H9 (cell line): Measurements from ENCODE around the gene ATCAY. TPM values are rescaled to one million over a fixed set of nuclear protein-coding genes. Genes with fewer than 3 reads are reported as not detected.

Source experiments
- DNase-seq: peaks from one replicate; pipeline ENCODE4 v3.0.0-alpha.2; 2017
- H2AFZ ChIP-seq: one replicate; pipeline ENCODE4 v1.6.1; 2013; ENCODE audit warnings: mild to moderate bottlenecking, low read length, control low read depth, moderate library complexity
- H2AK5ac ChIP-seq: 2 replicates; pipeline ENCODE4 v1.6.1; 2013; ENCODE audit warnings: low read length, control low read depth, mixed read lengths; ENCODE audit not compliant: insufficient read length
- H2BK120ac ChIP-seq: one replicate; pipeline ENCODE4 v1.6.1; 2013; ENCODE audit warnings: low read depth, mild to moderate bottlenecking, low read length, control low read depth, inconsistent platforms; ENCODE audit not compliant: poor library complexity, severe bottlenecking
- H2BK12ac ChIP-seq: 2 replicates; pipeline ENCODE4 v1.6.1; 2013; ENCODE audit warnings: low read length, control low read depth, mixed read lengths, low read depth; ENCODE audit not compliant: insufficient read length
- H2BK15ac ChIP-seq: 2 replicates; pipeline ENCODE4 v1.6.1; 2013; ENCODE audit warnings: low read depth, low read length, control low read depth
- H2BK20ac ChIP-seq: one replicate; pipeline ENCODE4 v1.6.1; 2013; ENCODE audit warnings: low read depth, mild to moderate bottlenecking, low read length, control low read depth, inconsistent platforms; ENCODE audit not compliant: poor library complexity, severe bottlenecking
- H2BK5ac ChIP-seq: 2 replicates; pipeline ENCODE4 v1.6.1; 2013; ENCODE audit warnings: low read length, control low read depth, mixed read lengths; ENCODE audit not compliant: insufficient read length
- H3K14ac ChIP-seq: 2 replicates; pipeline ENCODE4 v1.6.1; 2013; ENCODE audit warnings: low read length, control low read depth; ENCODE audit not compliant: insufficient read depth
- H3K18ac ChIP-seq: 2 replicates; pipeline ENCODE4 v1.6.1; 2013; ENCODE audit warnings: low read depth, mild to moderate bottlenecking, mixed read lengths, low read length, control low read depth; ENCODE audit not compliant: insufficient read length
- H3K23ac ChIP-seq: 2 replicates; pipeline ENCODE4 v1.6.1; 2013; ENCODE audit warnings: low read length, control low read depth, mixed read lengths, low read depth; ENCODE audit not compliant: insufficient read length
- H3K23me2 ChIP-seq: 2 replicates; pipeline ENCODE4 v1.6.1; 2013; ENCODE audit warnings: low read depth, mild to moderate bottlenecking, mixed read lengths, low read length, control low read depth; ENCODE audit not compliant: insufficient read length, poor library complexity, severe bottlenecking
- H3K27ac ChIP-seq: 2 replicates; pipeline ENCODE4 v1.5.1; 2013; ENCODE audit warnings: low read length, control low read depth, mixed read lengths, low read depth; ENCODE audit not compliant: insufficient read length
- H3K27me3 ChIP-seq: 2 replicates; pipeline ENCODE4 v1.6.1; 2013; ENCODE audit warnings: low read length, control low read depth, inconsistent platforms; ENCODE audit not compliant: insufficient read depth
- H3K4ac ChIP-seq: 2 replicates; pipeline ENCODE4 v1.6.1; 2013; ENCODE audit warnings: low read depth, mild to moderate bottlenecking, control low read depth, inconsistent platforms, low read length, moderate library complexity
- H3K4me1 ChIP-seq: 2 replicates; pipeline ENCODE4 v1.6.1; 2013; ENCODE audit warnings: low read length, control low read depth, inconsistent platforms; ENCODE audit not compliant: insufficient read depth
- H3K4me2 ChIP-seq: 2 replicates; pipeline ENCODE4 v1.6.1; 2013; ENCODE audit warnings: low read length, control low read depth, mixed read lengths; ENCODE audit not compliant: insufficient read length, insufficient read depth
- H3K56ac ChIP-seq: 2 replicates; pipeline ENCODE4 v1.6.1; 2013; ENCODE audit warnings: low read depth, mild to moderate bottlenecking, mixed read lengths, low read length, control low read depth; ENCODE audit not compliant: insufficient read length
- H3K79me1 ChIP-seq: 2 replicates; pipeline ENCODE4 v1.6.1; 2013; ENCODE audit warnings: low read depth, mild to moderate bottlenecking, moderate library complexity, low read length, control low read depth, inconsistent platforms; ENCODE audit not compliant: insufficient read depth, poor library complexity, severe bottlenecking
- H3K79me2 ChIP-seq: 2 replicates; pipeline ENCODE4 v1.6.1; 2013; ENCODE audit warnings: low read length, control low read depth, inconsistent platforms; ENCODE audit not compliant: insufficient read depth
- H3K9ac ChIP-seq: 2 replicates; pipeline ENCODE4 v1.6.1; 2013; ENCODE audit warnings: low read length, control low read depth, mixed read lengths; ENCODE audit not compliant: insufficient read length; ENCODE audit errors: extremely low read depth
- H3K9me3 ChIP-seq: one replicate; pipeline ENCODE4 v1.6.1; 2013; ENCODE audit warnings: low read depth, low read length, inconsistent platforms; ENCODE audit not compliant: control insufficient read depth
- H3T11ph ChIP-seq: one replicate; pipeline ENCODE4 v1.6.1; 2013; ENCODE audit warnings: mild to moderate bottlenecking, low read length, control low read depth, inconsistent platforms
- H4K20me1 ChIP-seq: one replicate; pipeline ENCODE4 v1.6.1; 2013; ENCODE audit not compliant: control insufficient read depth, insufficient read length, insufficient read depth
- H4K5ac ChIP-seq: 2 replicates; pipeline ENCODE4 v1.6.1; 2013; ENCODE audit warnings: low read depth, mild to moderate bottlenecking, mixed read lengths, low read length, control low read depth; ENCODE audit not compliant: insufficient read length
- H4K8ac ChIP-seq: replicated peaks from 2 replicates; pipeline ENCODE4 v1.6.1; 2013; ENCODE audit warnings: low read length, control low read depth, mixed read lengths, low read depth; ENCODE audit not compliant: insufficient read length
- H4K91ac ChIP-seq: 2 replicates; pipeline ENCODE4 v1.6.1; 2013; ENCODE audit warnings: low read depth, mild to moderate bottlenecking, moderate library complexity, mixed read lengths, low read length, control low read depth; ENCODE audit not compliant: insufficient read length
- H3K27ac Mint-ChIP-seq, 3 experiments: 2 replicates in 2 of 3; 3 replicates in 1 of 3; pipeline ENCODE4 v1.8.0; 2020 to 2021; ENCODE audit warnings: mixed read lengths in 3 of 3, mild to moderate bottlenecking in 1 of 3, moderate library complexity in 1 of 3
- H3K27me3 Mint-ChIP-seq: 2 replicates; pipeline ENCODE4 v1.8.0; 2021; ENCODE audit warnings: low read depth, mild to moderate bottlenecking, moderate library complexity, mixed read lengths
- H3K36me3 Mint-ChIP-seq, 3 experiments: 2 replicates in 2 of 3; 3 replicates in 1 of 3; pipeline ENCODE4 v1.8.0; 2020 to 2021; ENCODE audit warnings: low read depth in 3 of 3, mixed read lengths in 3 of 3; ENCODE audit not compliant: insufficient read depth in 1 of 3
- H3K4me1 Mint-ChIP-seq, 2 experiments: 2 replicates each; pipeline ENCODE4 v1.8.0; 2020; ENCODE audit warnings: mixed read lengths in 2 of 2
- H3K4me3 Mint-ChIP-seq, 2 experiments: 2 replicates in 1 of 2; 3 replicates in 1 of 2; pipeline ENCODE4 v1.8.0; 2020 to 2021; ENCODE audit warnings: mild to moderate bottlenecking in 2 of 2, mixed read lengths in 2 of 2, moderate library complexity in 1 of 2
- H3K9me3 Mint-ChIP-seq, 2 experiments: 2 replicates in 1 of 2; 3 replicates in 1 of 2; pipeline ENCODE4 v1.8.0; 2020; ENCODE audit warnings: mild to moderate bottlenecking in 2 of 2, mixed read lengths in 2 of 2, moderate library complexity in 1 of 2
- CTCF ChIP-seq: fragments of 200-600 bp; sonication (generic); conservative IDR thresholded peaks from 3 replicates; pipeline ENCODE4 v1.8.0; 2021; ENCODE audit warnings: antibody characterized with exemption, mild to moderate bottlenecking
- WGBS: extraction: QIAGEN DNeasy Blood & Tissue Kit; methylation state at CpG from one replicate; pipeline ENCODE4 v1.1.7; 2013; ENCODE audit warnings: missing lambda C conversion rate, low lambda C conversion rate, mixed read lengths; ENCODE audit not compliant: insufficient read length; ENCODE audit errors: extremely low coverage; 5-methylcytosine and 5-hydroxymethylcytosine counted together
- total RNA-seq: library from RNA; stranded (reverse); gene quantifications from 2 replicates; pipeline ENCODE4 v1.2.1, GENCODE V29; 2021

The ATCAY gene
- total RNA-seq, 1 experiment from 2014 or later = 12.2 TPM

- no peak overlapping the region for H3K27ac ChIP-seq
- WGBS = no CpG with 5 or more reads among the region's 5 CpGs
- H2BK15ac ChIP-seq = no peak overlapping the region
- H3K79me2 ChIP-seq = no peaks in the 10 kb centered on the region
- H4K20me1 ChIP-seq = no peaks in the 10 kb centered on the region
- peaks cover 5 to 6% of the 10 kb centered on the region in 2 experiments; a peak in 2 of 5 replicates for H3K9me3 Mint-ChIP-seq
- H3K27ac Mint-ChIP-seq = no peak overlapping the region
- no peak overlapping the region for H2BK120ac ChIP-seq
- no peak overlapping the region for H3K23ac ChIP-seq
- H3K79me1 ChIP-seq = no peaks in the 10 kb centered on the region
- H2BK5ac ChIP-seq = no peak overlapping the region
- no peak overlapping the region for H3K14ac ChIP-seq
- H3K36me3 Mint-ChIP-seq = peaks cover 39 to 56% (median 48%) of the 10 kb centered on the region in 3 experiments
- no peak for DNase-seq
- no peak overlapping the region for H4K8ac ChIP-seq
- H2BK20ac ChIP-seq = no peak overlapping the region
- TF ChIP-seq CTCF = no peak
- no peaks in the 10 kb centered on the region for H3K4me1 ChIP-seq
- H2BK12ac ChIP-seq = no peak overlapping the region
- H3K9me3 ChIP-seq = no peaks in the 10 kb centered on the region
- no peaks in the 10 kb centered on the region for H3K27me3 ChIP-seq
- H3K56ac ChIP-seq = no peak overlapping the region
- H4K5ac ChIP-seq = no peak overlapping the region
- H3K4me1 Mint-ChIP-seq = no peaks in the 10 kb centered on the region
- no peak overlapping the region for H3K4me3 Mint-ChIP-seq
- H3T11ph ChIP-seq = no peak overlapping the region
- no peak overlapping the region for H3K4me2 ChIP-seq
- H3K27me3 Mint-ChIP-seq = no peaks in the 10 kb centered on the region
- H4K91ac ChIP-seq = no peak overlapping the region
- H2AK5ac ChIP-seq = no peak overlapping the region
- no peak overlapping the region for H3K18ac ChIP-seq
- no peak overlapping the region for H3K4ac ChIP-seq
- no peak overlapping the region for H2AFZ ChIP-seq
- H3K23me2 ChIP-seq = no peaks in the 10 kb centered on the region
- no peak overlapping the region for H3K9ac ChIP-seq
Observed at GRCh38 chr19:3916033-3916432, 35.5 kb downstream of the ATCAY start.
